HUES6 (cell line): ENCODE data around the gene UGT1A7.

ENCODE experiments used
- H3K27ac ChIP-seq: 2 replicates; pipeline ENCODE4 v1.7.0; 2013; ENCODE audit warnings: low read depth, mild to moderate bottlenecking, low read length, inconsistent platforms
- H3K27me3 ChIP-seq: 2 replicates; pipeline ENCODE4 v1.6.1; 2013; ENCODE audit warnings: low read length; ENCODE audit not compliant: control insufficient read depth, insufficient read depth
- H3K36me3 ChIP-seq: 2 replicates; pipeline ENCODE4 v1.6.1; 2013; ENCODE audit warnings: low read length; ENCODE audit not compliant: control insufficient read depth, insufficient read depth
- H3K4me1 ChIP-seq: 2 replicates; pipeline ENCODE4 v1.6.1; 2013; ENCODE audit warnings: low read length; ENCODE audit not compliant: control insufficient read depth, insufficient read depth
- H3K4me3 ChIP-seq: 2 replicates; pipeline ENCODE4 v1.5.1; 2013; ENCODE audit warnings: low read depth, low read length
- H3K9ac ChIP-seq: one replicate; pipeline ENCODE4 v1.6.1; 2013; ENCODE audit warnings: mild to moderate bottlenecking, low read length
- H3K9me3 ChIP-seq: 2 replicates; pipeline ENCODE4 v1.6.1; 2013; ENCODE audit warnings: low read depth, low read length; ENCODE audit not compliant: control insufficient read depth, insufficient read depth

The UGT1A7 gene

DNA sequence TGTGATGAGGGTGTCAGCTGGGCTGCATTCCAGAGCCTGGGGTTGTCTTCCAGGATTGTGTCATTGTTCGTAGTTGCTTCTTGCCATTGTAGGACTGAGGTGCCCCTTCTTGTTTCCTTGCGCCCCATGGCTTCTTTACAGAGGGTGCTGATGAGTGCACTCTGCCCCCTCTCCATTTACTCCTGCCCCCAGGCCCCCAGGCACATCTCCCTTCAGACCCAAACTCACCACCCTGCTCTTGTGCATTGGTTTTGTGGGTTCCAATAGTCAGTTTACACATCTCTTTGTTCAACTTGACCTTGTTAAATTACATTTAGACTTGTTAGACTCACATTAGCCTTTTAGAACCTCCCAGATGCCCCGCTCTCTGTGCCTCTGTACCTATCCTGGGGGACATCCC is 139.5 kb downstream of the UGT1A7 start:
- Histone ChIP-seq H3K4me3 (no peak overlapping the region), H3K36me3 (no peaks in the 10 kb centered on the region), H3K27ac (no peak overlapping the region), H3K9me3 (no peaks in the 10 kb centered on the region), H3K4me1 (no peaks in the 10 kb centered on the region), H3K9ac (no peak overlapping the region), H3K27me3 (no peaks in the 10 kb centered on the region)

DNA sequence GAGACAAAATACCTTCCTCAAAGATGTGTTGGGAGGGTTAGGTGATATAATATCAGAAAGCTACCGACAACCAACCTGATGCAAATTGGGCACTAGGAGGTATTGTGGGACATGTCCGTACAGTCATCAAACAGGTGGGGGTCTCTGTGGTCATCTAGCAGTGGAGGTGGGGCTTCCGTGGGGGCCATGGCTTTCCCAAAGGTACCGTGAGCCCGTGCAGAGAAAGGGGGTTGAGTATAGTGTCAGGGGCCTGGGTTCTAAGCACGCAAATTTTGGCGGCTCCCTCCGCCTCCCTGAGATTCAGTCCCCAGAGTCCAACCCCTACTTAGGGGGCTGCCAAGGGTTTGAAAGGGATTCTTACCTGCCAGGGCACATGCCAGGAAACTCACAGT is 140.0 kb downstream of the UGT1A7 start:
- H3K4me1 ChIP-seq: no peaks in the 10 kb centered on the region
- no peak overlapping the region for H3K9ac ChIP-seq
- no peaks in the 10 kb centered on the region for H3K9me3 ChIP-seq
- H3K4me3 ChIP-seq: no peak overlapping the region
- no peaks in the 10 kb centered on the region for H3K36me3 ChIP-seq
- H3K27me3 ChIP-seq: no peaks in the 10 kb centered on the region
- H3K27ac ChIP-seq: no peak overlapping the region

DNA sequence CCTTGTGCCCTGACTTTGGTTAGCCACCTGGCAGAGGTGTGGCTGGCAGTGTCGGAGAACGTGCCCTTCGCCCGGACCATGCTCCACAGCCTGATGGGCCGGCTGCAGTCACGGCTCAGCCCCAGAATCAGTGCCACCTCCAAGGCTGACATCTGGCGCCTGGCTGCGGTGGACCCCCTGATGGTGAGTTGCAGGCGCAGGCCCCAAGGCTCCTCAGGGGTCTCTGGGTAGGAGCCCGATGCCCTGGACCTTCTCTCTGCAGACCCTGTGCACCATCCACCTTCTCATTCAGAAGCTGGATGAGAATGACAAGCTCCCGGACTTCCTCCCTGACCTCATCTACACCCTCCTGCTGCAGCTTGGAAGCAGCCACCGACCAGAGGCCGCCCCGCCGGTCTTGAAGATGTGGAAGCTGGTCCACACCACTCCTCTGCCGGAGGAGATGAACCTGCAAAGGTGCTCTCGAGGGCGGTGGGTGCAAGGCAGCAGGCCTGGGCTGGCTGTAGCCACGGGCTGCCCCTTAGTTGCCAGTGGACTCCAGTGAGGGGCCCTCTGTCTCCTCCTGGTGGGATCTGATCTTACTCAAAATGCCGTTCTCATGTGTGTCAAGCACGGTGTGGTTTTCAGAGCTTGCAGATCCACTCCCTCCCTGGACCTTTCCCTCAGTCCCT is 140.5 kb downstream of the UGT1A7 start:
- H3K27ac ChIP-seq: no peak overlapping the region
- H3K9me3 ChIP-seq: no peaks in the 10 kb centered on the region
- H3K4me3 ChIP-seq: no peak overlapping the region
- H3K27me3 ChIP-seq: no peaks in the 10 kb centered on the region
- H3K9ac ChIP-seq: no peak overlapping the region
- H3K4me1 ChIP-seq: no peaks in the 10 kb centered on the region
- no peaks in the 10 kb centered on the region for H3K36me3 ChIP-seq
